NCI-H2081 treated with DMSO at 0.1 percent for 48 hours (cell line): ENCODE measurements around the gene RAB3GAP1.
"Not testable (repeated sequence)": the region's sequence is repeated elsewhere in the genome, so short reads cannot be mapped to it uniquely, and the experiment has no call there.

Experiments used
- DNase-seq: peaks from one replicate; lab custom pipeline; 2025; lab: John Stamatoyannopoulos, UW

RAB3GAP1 gene

GRCh38 chr2:135105513-135106316, 53.6 kb downstream of the RAB3GAP1 start:
- DNase-seq = not testable (repeated sequence)

GRCh38 chr2:135113322-135113721, 61.2 kb downstream of the RAB3GAP1 start:
- no peak for DNase-seq

DNA sequence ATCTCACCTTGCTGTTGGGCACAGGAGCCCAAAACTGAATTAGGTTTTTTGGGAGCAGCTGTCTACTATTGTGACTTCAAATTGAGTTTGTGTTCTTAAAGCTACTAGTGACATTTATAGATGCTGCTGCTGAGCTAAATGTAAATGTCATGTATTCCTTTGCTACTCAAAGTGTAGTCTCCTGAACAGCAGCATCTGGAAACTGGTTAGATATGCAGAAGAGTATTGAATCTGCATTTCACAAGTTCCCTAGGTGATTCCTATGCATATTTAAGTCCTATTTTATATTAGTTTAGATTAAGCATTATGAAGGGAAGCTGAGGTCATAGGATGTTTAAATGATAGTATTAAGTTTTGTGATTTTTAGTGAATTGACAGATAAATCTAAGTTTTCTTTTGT, 67.5 kb downstream of the RAB3GAP1 start:
- no peak for DNase-seq

GRCh38 chr2:135121016-135121657, 69.0 kb downstream of the RAB3GAP1 start:
- DNase-seq = no peak

DNA sequence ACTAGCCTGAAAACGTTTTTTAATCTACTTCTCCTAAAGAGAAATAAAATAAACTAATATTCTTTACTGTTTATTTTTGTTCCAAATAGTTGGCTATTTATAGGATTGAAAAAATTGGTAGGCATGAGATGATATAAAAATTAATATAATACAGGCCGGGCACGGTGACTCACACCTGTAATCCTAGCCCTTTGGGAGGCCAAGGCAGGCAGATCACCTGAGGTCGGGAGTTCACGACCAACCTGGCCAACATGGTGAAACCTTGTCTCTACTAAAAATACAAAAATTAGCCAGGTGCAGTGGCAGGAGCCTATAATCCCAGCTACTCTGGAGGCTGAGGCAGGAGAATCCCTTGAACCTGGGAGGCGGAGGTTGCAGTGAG, 69.6 kb downstream of the RAB3GAP1 start:
- DNase-seq = not testable (repeated sequence)

GRCh38 chr2:135124924-135125886, 73.1 kb downstream of the RAB3GAP1 start:
- no peak for DNase-seq

DNA sequence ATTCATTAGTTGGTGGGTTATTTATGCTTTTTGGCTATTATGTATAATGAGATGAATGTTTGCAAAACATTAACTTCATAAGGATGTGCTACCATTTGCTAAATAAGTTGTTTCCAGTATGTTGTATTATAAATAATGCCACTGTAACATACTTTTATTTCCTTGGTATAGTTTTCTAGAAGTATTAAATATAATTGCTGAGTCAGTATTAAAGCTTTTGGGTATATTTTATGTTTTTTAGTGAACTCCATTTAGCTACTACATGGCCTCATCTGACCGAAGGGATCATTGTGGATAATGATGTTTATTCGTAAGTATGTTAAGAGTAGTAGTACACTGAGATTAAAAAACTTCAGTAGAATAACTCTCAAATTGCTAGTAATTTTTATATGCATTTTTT, 73.8 kb downstream of the RAB3GAP1 start:
- no peak for DNase-seq

DNA sequence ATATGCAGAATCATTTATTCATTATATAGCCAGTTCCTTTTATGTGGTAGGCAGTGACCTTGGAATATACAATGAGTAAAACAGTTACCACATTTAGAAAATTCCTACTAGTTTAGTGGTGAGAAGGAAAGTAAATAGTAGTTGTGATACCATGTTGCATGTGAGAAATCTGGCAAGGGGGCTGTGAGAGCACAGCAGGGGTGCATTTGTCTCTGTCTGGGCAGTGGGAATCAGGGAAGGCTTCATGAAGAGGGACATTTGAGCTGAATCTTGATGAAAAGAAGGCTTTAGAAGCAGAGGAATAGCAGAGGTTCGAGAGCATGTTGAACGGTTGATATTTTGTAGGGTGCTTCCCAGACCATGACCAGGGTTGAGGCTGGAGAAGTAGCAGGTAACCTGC, 78.7 kb downstream of the RAB3GAP1 start:
- DNase-seq = no peak

DNA sequence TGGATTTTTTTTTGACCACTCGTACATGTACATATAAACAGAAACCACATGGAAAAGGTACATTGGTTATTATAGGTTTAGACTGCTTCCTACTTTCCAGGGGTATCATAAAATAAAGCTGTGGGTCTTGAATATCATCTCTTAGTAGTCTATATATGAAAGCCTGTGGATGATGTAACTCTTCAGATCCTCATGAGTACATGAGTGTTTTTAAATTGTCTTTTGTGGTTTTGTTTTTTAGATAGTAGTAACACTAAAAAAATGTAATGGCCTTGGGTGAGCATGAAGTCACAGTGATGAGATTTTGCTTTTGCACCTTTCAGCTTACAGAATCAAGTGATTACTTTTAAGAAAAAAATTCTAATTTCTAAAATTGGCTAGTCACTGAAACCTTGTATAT, 80.2 kb downstream of the RAB3GAP1 start:
- DNase-seq = no peak

- no peak for DNase-seq
Observed at GRCh38 chr2:135140606-135141005, 88.5 kb downstream of the RAB3GAP1 start.

GRCh38 chr2:135142323-135142722, 90.2 kb downstream of the RAB3GAP1 start:
- no peak for DNase-seq

DNA sequence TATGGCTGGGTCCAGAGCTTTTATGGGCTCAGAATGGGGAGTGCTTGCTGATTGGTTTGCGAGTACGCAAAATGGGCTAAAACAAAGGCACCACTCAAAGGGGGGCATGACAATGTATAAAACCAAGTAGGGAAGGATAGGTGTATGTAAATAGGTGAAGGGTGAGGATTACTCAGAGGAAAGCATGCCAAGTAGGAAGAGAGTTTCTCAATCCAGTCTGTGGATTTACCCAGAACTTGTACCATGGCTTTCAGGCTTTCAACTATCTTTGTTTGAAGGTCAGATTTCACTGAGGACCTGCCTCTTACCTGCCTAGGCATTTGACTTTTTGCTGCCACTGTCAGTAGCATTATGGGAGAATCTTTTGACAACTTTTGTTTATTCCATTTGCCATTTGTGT, 92.3 kb downstream of the RAB3GAP1 start:
- no peak for DNase-seq

DNA sequence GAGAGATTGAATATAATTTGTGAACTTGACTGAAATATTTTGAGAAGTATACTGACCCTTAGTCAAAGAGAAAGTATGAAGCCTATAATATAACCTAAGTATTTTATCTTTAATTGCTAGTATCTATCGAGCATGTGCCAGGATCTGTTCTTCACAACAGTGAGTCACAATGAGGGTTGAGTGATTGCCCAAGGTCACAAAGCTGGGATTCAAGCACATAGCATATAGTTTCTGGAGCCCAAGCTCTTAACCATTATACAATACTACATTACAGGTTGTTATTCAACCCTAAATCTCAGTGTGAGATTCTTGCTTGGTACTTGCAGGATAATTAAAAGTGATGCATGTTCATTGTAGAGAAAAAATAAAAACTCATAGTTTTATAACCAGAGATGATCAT, 97.2 kb downstream of the RAB3GAP1 start:
- no peak for DNase-seq

GRCh38 chr2:135150725-135151124, 98.6 kb downstream of the RAB3GAP1 start:
- no peak for DNase-seq

DNA sequence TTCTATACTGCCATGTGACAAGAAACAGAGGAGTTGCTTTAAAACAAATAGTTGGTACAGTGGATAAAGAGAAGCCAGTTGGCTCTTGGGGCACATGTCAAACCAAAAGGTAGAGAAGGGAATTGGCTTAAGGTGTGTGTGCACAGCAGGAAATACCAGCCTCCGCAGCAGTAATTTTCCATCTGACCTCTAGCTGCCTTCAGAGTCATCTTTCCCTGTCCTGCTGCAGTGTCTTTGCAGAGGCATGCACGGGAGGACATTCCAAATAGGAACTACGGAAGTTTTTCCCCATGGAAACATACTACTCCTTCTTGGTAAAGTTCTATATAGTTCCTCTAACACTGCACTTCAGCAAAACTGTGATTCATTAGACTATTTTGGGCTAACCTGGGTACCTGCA, 99.5 kb downstream of the RAB3GAP1 start:
- no peak for DNase-seq

GRCh38 chr2:135152361-135152760, 100.3 kb downstream of the RAB3GAP1 start:
- DNase-seq = no peak

DNA sequence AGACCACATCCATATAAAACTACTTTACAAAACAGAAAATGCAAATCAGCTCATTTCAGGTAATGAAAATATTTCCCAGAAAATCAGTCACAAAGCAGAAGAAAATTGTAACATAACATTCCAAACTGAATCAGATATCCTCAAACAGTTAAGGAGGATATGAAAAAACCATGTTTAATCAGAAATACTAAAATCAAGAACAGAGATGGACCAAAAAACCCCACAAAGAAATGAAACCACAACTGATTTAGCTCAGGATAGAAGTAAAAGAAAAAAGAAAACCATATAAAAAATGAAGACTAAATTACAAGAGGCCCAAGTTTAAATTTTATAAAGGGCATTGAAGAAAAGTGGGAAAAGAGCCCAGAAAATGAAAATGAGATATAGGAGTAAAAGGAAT, 102.9 kb downstream of the RAB3GAP1 start:
- DNase-seq = no peak

GRCh38 chr2:135157856-135158255, 105.8 kb downstream of the RAB3GAP1 start:
- DNase-seq = no peak

GRCh38 chr2:135159191-135159590, 107.1 kb downstream of the RAB3GAP1 start:
- DNase-seq = no peak

DNA sequence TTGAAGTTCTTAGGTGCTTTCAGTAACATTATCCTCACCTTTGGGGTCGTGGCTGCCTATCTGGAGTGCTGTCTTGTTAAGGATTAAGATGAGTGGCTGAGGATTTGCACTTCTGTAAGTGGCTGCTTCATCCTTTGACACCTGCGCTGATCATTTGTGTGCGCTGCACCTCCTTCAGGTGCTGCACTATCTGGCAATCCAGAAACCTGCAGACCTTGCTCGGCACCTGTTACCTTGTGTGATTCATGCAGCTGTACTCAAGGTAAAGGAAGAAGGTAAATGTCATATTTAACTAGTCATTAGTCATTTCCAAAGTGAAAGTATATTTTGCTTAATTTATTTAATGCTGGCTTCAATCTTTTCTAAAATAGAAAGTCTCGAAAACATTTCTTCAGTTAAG, 110.3 kb downstream of the RAB3GAP1 start:
- no peak for DNase-seq

DNA sequence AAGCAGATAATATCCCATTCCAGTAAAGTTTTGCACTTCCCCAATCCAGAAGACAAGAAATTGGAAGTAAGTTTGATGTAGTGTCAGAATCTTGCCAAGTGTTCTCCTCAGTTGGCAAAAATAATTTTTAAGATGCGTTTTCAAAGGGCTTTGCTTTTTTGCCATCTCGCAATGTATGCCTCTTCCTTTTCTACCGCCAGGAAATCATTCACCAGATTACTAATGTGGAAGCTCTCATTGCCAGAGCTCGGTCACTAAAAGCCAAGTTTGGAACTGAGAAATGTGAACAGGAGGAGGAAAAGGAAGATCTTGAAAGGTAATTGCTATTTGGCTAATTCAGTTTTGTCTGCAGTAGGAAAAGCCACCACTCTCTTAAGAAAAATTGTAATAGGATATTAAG, 110.7 kb downstream of the RAB3GAP1 start:
- no peak for DNase-seq

- DNase-seq = no peak
Observed at GRCh38 chr2:135163306-135163705, 111.2 kb downstream of the RAB3GAP1 start.

DNA sequence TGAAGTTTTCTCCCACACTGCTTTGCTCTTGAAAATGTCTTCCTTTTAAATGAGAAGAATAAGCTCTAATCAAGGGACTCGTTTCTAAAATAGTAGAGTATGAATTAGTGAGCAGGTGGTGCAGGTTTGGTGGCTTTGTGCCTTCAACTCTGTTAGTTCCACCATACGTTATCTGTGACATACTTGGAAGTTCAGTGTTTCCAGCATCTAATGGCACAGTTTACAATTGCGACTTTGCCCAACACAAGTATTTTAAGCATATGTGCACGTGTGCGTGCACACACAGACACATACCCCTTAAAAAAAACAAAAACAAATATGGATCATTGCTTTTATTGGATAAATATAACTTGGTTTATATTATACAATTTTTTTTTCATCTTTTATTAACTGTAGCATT, 111.8 kb downstream of the RAB3GAP1 start:
- DNase-seq = no peak
